Measurements from ENCODE around the gene ATG9A.

ATG9A gene

DNA sequence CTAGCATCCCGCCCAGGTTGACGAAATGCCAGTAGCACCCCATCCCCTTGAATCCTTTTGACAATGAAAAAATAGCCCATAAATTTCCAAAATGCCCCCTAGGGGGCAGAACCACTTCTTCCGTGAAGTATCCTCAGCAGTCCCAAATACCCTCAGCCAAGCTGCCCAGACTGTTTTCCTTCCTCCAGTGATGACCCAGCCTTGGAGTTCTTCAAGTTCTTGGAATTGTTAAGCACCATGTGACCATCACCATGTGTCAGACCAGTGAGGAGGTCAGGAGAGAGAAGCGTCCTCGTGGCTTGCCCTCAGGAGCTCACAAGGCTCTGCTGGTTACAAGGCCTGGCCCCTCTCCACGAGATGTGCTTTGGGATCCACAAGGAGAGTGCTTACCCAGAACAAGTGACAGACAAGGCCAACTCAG, 58.2 kb downstream of the ATG9A start:
- Histone ChIP-seq H3K4me2 (ENCODE audit: low read depth, low read length, poor library complexity, severe bottlenecking) (no peak overlapping the region), H2AFZ (ENCODE audit: low read depth, low read length, severe bottlenecking) (no peak overlapping the region), H3F3A (ENCODE audit: insufficient read depth) (peaks cover 8% of the 10 kb centered on the region; the same call in 1 of the 2 replicates), H3K27me3 (ENCODE audit: low read length) (no peaks in the 10 kb centered on the region), H3K9me3 (ENCODE audit: insufficient read depth, low read length) (no peaks in the 10 kb centered on the region), H3K36me3 (ENCODE audit: low read length) (no peaks in the 10 kb centered on the region), H3K79me2 (ENCODE audit: insufficient read depth, low read length) (no peaks in the 10 kb centered on the region), H3K4me3 (ENCODE audit: insufficient read depth, low read length, poor library complexity, severe bottlenecking) (no peak overlapping the region), H3K9ac (ENCODE audit: low read length) (no peak overlapping the region), H3K27ac (ENCODE audit: low read depth, low read length) (no peak overlapping the region), H4K20me1 (ENCODE audit: low read depth, low read length) (no peaks in the 10 kb centered on the region), H3K9me2 (replicated peaks; ENCODE audit: insufficient read depth, low read length) (no peaks in the 10 kb centered on the region)
- TF ChIP-seq EZH2phosphoT487 (conservative IDR thresholded peaks at IDR 0.05; ENCODE audit: low read length), result no peak
- TF ChIP-seq, protein P1, sequence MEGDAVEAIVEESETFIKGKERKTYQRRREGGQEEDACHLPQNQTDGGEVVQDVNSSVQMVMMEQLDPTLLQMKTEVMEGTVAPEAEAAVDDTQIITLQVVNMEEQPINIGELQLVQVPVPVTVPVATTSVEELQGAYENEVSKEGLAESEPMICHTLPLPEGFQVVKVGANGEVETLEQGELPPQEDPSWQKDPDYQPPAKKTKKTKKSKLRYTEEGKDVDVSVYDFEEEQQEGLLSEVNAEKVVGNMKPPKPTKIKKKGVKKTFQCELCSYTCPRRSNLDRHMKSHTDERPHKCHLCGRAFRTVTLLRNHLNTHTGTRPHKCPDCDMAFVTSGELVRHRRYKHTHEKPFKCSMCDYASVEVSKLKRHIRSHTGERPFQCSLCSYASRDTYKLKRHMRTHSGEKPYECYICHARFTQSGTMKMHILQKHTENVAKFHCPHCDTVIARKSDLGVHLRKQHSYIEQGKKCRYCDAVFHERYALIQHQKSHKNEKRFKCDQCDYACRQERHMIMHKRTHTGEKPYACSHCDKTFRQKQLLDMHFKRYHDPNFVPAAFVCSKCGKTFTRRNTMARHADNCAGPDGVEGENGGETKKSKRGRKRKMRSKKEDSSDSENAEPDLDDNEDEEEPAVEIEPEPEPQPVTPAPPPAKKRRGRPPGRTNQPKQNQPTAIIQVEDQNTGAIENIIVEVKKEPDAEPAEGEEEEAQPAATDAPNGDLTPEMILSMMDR (IDR thresholded peaks at IDR 0.05; ENCODE audit: insufficient read depth, low read length, poor library complexity, severe bottlenecking), result peak; percentile 83

DNA sequence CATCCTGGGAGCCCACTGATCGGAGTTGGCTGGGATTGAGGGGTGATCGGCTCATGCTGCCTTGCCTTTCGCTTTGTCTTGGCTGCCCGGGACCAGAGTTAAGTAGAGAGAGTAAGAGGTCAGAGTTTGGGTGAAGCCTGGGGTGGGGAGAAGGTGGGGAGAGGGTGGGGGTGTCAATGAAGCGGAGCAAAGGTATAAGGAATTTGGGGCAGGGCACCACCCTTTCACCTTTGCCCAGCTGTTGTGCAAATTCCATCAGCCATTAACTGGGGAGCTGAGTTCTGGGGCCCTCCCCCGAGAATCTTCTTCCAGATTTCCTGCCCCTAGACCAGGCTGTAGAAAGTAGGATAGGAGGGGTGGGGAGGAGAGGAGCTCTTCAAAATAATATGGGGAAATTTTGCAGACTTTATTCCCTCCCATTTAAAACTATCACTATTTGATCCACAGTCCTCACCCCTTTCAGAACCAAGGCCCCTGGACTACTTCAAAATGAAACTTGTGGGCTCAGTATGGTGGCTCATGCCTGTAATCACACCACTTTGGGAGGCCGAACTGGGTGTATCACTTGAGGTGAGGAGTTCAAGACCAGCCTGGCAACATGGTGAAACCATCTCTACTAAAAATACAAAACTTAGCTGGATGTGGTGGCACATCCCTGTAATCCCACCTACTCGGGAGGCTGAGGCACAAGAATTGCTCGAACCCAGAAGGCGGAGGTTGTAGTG, 59.3 kb downstream of the ATG9A start, which contains the start of gene SLC23A3:
TSS of gene SLC23A3 (minus strand) at position 100 of the 725 bp plus-strand sequence. CDS start at position 55, 45 bp downstream.
- Histone ChIP-seq H3K9me2 (replicated peaks; ENCODE audit: insufficient read depth, low read length) (no peaks in the 10 kb centered on the region), H3K27me3 (ENCODE audit: low read length) (no peaks in the 10 kb centered on the region), H3K36me3 (ENCODE audit: low read length) (no peaks in the 10 kb centered on the region), H3K9ac (ENCODE audit: low read length) (no peak within 1 kb of the TSS), H3K4me2 (ENCODE audit: low read depth, low read length, poor library complexity, severe bottlenecking) (no peak within 1 kb of the TSS), H3K9me3 (ENCODE audit: insufficient read depth, low read length) (no peaks in the 10 kb centered on the region), H3K79me2 (ENCODE audit: insufficient read depth, low read length) (no peaks in the 10 kb centered on the region), H3K4me3 (ENCODE audit: insufficient read depth, low read length, poor library complexity, severe bottlenecking) (no peak within 1 kb of the TSS), H3F3A (ENCODE audit: insufficient read depth) (0 out of 2 replicates have a peak, but pooled peaks cover 2% of the 10 kb centered on the region), H4K20me1 (ENCODE audit: low read depth, low read length) (no peaks in the 10 kb centered on the region), H3K27ac (ENCODE audit: low read depth, low read length) (no peak within 1 kb of the TSS), H2AFZ (ENCODE audit: low read depth, low read length, severe bottlenecking) (no peak within 1 kb of the TSS)
- TF ChIP-seq EZH2phosphoT487 (conservative IDR thresholded peaks at IDR 0.05; ENCODE audit: low read length), result no peak
- TF ChIP-seq, protein P1 (IDR thresholded peaks at IDR 0.05; ENCODE audit: insufficient read depth, low read length, poor library complexity, severe bottlenecking), result no peak

All from SU-DHL-6 (cell line).